KMS-11 (cell line): ENCODE results near the gene B9D2.
"Not testable (repeated sequence)": the region's sequence is repeated elsewhere in the genome, so short reads cannot be mapped to it uniquely, and the experiment has no call there.

Source experiments
- H2AFZ ChIP-seq: fragments of 200-600 bp; sonication (generic); 2 replicates; pipeline ENCODE4 v1.6.1; 2016; ENCODE audit warnings: antibody characterized with exemption, mixed run types, low read depth
- H3K27ac ChIP-seq: fragments of 200-600 bp; sonication (generic); 2 replicates; pipeline ENCODE4 v1.6.1; 2016; ENCODE audit warnings: mild to moderate bottlenecking, mixed run types
- H3K27me3 ChIP-seq: fragments of 200-600 bp; sonication (generic); 2 replicates; pipeline ENCODE4 v1.6.1; 2017; ENCODE audit warnings: mild to moderate bottlenecking, low read depth, mixed run types, moderate library complexity; ENCODE audit not compliant: insufficient read depth
- H3K36me3 ChIP-seq: fragments of 200-600 bp; sonication (generic); 2 replicates; pipeline ENCODE4 v1.6.1; 2017; ENCODE audit warnings: mild to moderate bottlenecking, mixed run types; ENCODE audit not compliant: insufficient read depth
- H3K4me1 ChIP-seq: fragments of 200-600 bp; sonication (generic); 2 replicates; pipeline ENCODE4 v1.6.1; 2016; ENCODE audit warnings: mild to moderate bottlenecking, low read depth, mixed run types; ENCODE audit not compliant: poor library complexity, severe bottlenecking
- H3K4me2 ChIP-seq: fragments of 200-600 bp; sonication (generic); 2 replicates; pipeline ENCODE4 v1.7.0; 2016; ENCODE audit warnings: mild to moderate bottlenecking, mixed run types
- H3K4me3 ChIP-seq: fragments of 200-600 bp; sonication (generic); IDR thresholded peaks from 2 replicates; pipeline ENCODE4 v1.6.1; 2017; ENCODE audit warnings: low read depth, low read length, mixed read lengths; ENCODE audit not compliant: insufficient read depth
- H3K79me2 ChIP-seq: fragments of 200-600 bp; sonication (generic); 2 replicates; pipeline ENCODE4 v1.6.1; 2016; ENCODE audit warnings: low read depth, mixed run types; ENCODE audit not compliant: insufficient read depth
- H3K9ac ChIP-seq: fragments of 200-600 bp; sonication (generic); 2 replicates; pipeline ENCODE4 v1.6.1; 2016; ENCODE audit warnings: mild to moderate bottlenecking, mixed run types
- H4K20me1 ChIP-seq: fragments of 200-600 bp; sonication (generic); 2 replicates; pipeline ENCODE4 v1.6.1; 2016; ENCODE audit warnings: mild to moderate bottlenecking, mixed run types; ENCODE audit not compliant: insufficient read depth
- CTCF ChIP-seq: fragments of 200-600 bp; sonication (generic); conservative IDR thresholded peaks from 2 replicates; pipeline ENCODE4 v1.6.1; 2017; ENCODE audit warnings: low read depth, mild to moderate bottlenecking, antibody characterized with exemption, low read length, moderate library complexity, mixed read lengths

The B9D2 gene

GRCh38 chr19:41376241-41376997 lies 12.5 kb upstream of the B9D2 start, which contains the start of gene TMEM91:
TSS of gene TMEM91 (plus strand) at chr19:41376533. CDS start at chr19:41378310, 1,777 bp downstream.
- H3K36me3 ChIP-seq, result no peaks in the 10 kb centered on the region
- no peak within 1 kb of the TSS for H2AFZ ChIP-seq
- H3K4me3 ChIP-seq, result no peak within 1 kb of the TSS
- no peaks in the 10 kb centered on the region for H4K20me1 ChIP-seq
- H3K27me3 ChIP-seq, result no peaks in the 10 kb centered on the region
- no peaks in the 10 kb centered on the region for H3K79me2 ChIP-seq
- no peak within 1 kb of the TSS for H3K4me2 ChIP-seq
- TF ChIP-seq CTCF, result no peak
- no peak within 1 kb of the TSS for H3K27ac ChIP-seq
- H3K4me1 ChIP-seq, result peaks cover 6% of the 10 kb centered on the region
- no peak within 1 kb of the TSS for H3K9ac ChIP-seq

GRCh38 chr19:41373993-41374392 lies 10.0 kb upstream of the B9D2 start:
- no peaks in the 10 kb centered on the region for H3K27me3 ChIP-seq
- no peaks in the 10 kb centered on the region for H3K36me3 ChIP-seq
- H3K4me3 ChIP-seq, result no peak overlapping the region
- H3K27ac ChIP-seq, result no peak overlapping the region
- no peak for TF ChIP-seq CTCF
- H4K20me1 ChIP-seq, result no peaks in the 10 kb centered on the region
- peaks cover 6% of the 10 kb centered on the region for H3K4me1 ChIP-seq
- no peak overlapping the region for H3K4me2 ChIP-seq
- no peaks in the 10 kb centered on the region for H3K79me2 ChIP-seq
- H3K9ac ChIP-seq, result no peak overlapping the region
- no peak overlapping the region for H2AFZ ChIP-seq

GRCh38 chr19:41372501-41372900 lies 8.6 kb upstream of the B9D2 start:
- no peak overlapping the region for H3K9ac ChIP-seq
- no peak for TF ChIP-seq CTCF
- H4K20me1 ChIP-seq, result no peaks in the 10 kb centered on the region
- no peaks in the 10 kb centered on the region for H3K27me3 ChIP-seq
- H3K36me3 ChIP-seq, result no peaks in the 10 kb centered on the region
- no peak overlapping the region for H2AFZ ChIP-seq
- H3K4me1 ChIP-seq, result peaks cover 6% of the 10 kb centered on the region
- no peak overlapping the region for H3K27ac ChIP-seq
- no peak overlapping the region for H3K4me3 ChIP-seq
- no peaks in the 10 kb centered on the region for H3K79me2 ChIP-seq
- H3K4me2 ChIP-seq, result no peak overlapping the region

GRCh38 chr19:41371541-41371940 lies 7.6 kb upstream of the B9D2 start:
- no peak overlapping the region for H3K9ac ChIP-seq
- no peak overlapping the region for H3K27ac ChIP-seq
- no peak for TF ChIP-seq CTCF
- no peaks in the 10 kb centered on the region for H3K79me2 ChIP-seq
- peaks cover 6% of the 10 kb centered on the region for H3K4me1 ChIP-seq
- H3K4me3 ChIP-seq, result no peak overlapping the region
- H3K27me3 ChIP-seq, result no peaks in the 10 kb centered on the region
- H4K20me1 ChIP-seq, result no peaks in the 10 kb centered on the region
- H3K36me3 ChIP-seq, result no peaks in the 10 kb centered on the region
- no peak overlapping the region for H3K4me2 ChIP-seq
- H2AFZ ChIP-seq, result no peak overlapping the region

GRCh38 chr19:41371119-41371518 lies 7.2 kb upstream of the B9D2 start:
- not testable (repeated sequence) for H4K20me1 ChIP-seq, H3K79me2 ChIP-seq, H2AFZ ChIP-seq, H3K4me2 ChIP-seq, H3K27ac ChIP-seq, H3K27me3 ChIP-seq, H3K36me3 ChIP-seq, H3K9ac ChIP-seq, H3K4me3 ChIP-seq, H3K4me1 ChIP-seq
